ENCODE measurements around the gene CES2. TPM values are rescaled to one million over a fixed set of nuclear protein-coding genes. Genes with fewer than 3 reads are reported as not detected.

The CES2 gene
- total and polyA plus RNA-seq, 10 of the 15 experiments (the other 5 are each of a cell fraction or from before 2014, with no cell fraction given) = 1.6 to 33.7 (median 21.0) TPM

- CTCF ChIA-PET = interaction anchor here (0.7 to 2.1 kb wide), 22 partner anchors 9 to 451 kb away, joined by 3 to 9 read pairs (median 3); partner anchors contain the start of gene B3GNT9
- in situ Hi-C loops (cut with MboI) = no loop called here
- no peak for DNase-seq (ENCODE audit: low read depth, low spot score)
- no peak within 1 kb of the TSS; the same call in 1 of the 2 replicates for H3K4me3 ChIP-seq
- H3K79me2 ChIP-seq (ENCODE audit: control insufficient read depth, insufficient read depth, low read length) = no peaks in the 10 kb centered on the region
- no peaks in the 10 kb centered on the region for H3K36me3 ChIP-seq (ENCODE audit: control insufficient read depth in 2 of 2, insufficient read depth in 2 of 2, low read length in 1 of 2)
- H3K27me3 ChIP-seq (replicated peaks in 1 of 2; ENCODE audit: control insufficient read depth in 2 of 2, insufficient read depth in 2 of 2, low read length in 1 of 2) = no peaks in the 10 kb centered on the region
- peak; percentile 97 for FAIRE-seq
- WGBS (ENCODE audit: insufficient coverage, insufficient replicate concordance, low lambda C conversion rate, missing lambda C conversion rate) = 54% methylated on average over 16 of the region's 16 CpGs
- H2AFZ ChIP-seq (ENCODE audit: control insufficient read depth, low read depth, low read length) = peak within 1 kb of the TSS; percentile 69
- H3K4me2 ChIP-seq (ENCODE audit: control insufficient read depth, insufficient read depth) = peak within 1 kb of the TSS; percentile 26; the same call in 1 of the 2 replicates
- POLR2A ChIA-PET = interaction anchor here (0.6 kb wide), 1 partner anchor 409 kb away, joined by 5 read pairs; no protein-coding TSS in a partner anchor
- RAD21 ChIA-PET (ENCODE audit: unreplicated experiment) = interaction anchor here (0.5 to 1.2 kb wide), 3 partner anchors 10 to 488 kb away, joined by 3 read pairs; no protein-coding TSS in a partner anchor
- H3K4me1 ChIP-seq (ENCODE audit: control insufficient read depth, insufficient read depth, low read length) = peaks cover 11% of the 10 kb centered on the region
- H4K20me1 ChIP-seq (ENCODE audit: control insufficient read depth, insufficient read depth) = no peaks in the 10 kb centered on the region
- BruUV-seq (replicated peaks) = no TSS peak
- TF ChIP-seq CTCF (IDR thresholded peaks at IDR 0.05 in 2 of 3, conservative IDR thresholded peaks at IDR 0.05 in 1 of 3; ENCODE audit: control insufficient read depth in 2 of 3, extremely low read depth in 1 of 3, insufficient read depth in 1 of 3, low read depth in 3 of 3, low read length in 3 of 3) = peak; percentile 79 to 91 (median 86)
- peak; percentile 45; the same call in 1 of the 2 replicates for TF ChIP-seq MLLT1 (IDR thresholded peaks at IDR 0.05)
- TF ChIP-seq YBX1 (IDR thresholded peaks at IDR 0.05) = no peak
- TF ChIP-seq RAD21 (IDR thresholded peaks at IDR 0.05; ENCODE audit: insufficient read depth, low read depth, low read length) = peak; percentile 17; the same call in 1 of the 2 replicates
- TF ChIP-seq CBFB (IDR thresholded peaks at IDR 0.05; ENCODE audit: low read depth) = no peak
- no peak for TF ChIP-seq REST (IDR thresholded peaks at IDR 0.05; ENCODE audit: low read depth, low read length)
- 0 out of 2 replicates have a peak, but pooled peaks have one; percentile 12 for TF ChIP-seq HDGF (IDR thresholded peaks at IDR 0.05)
- TF ChIP-seq YY1 (IDR thresholded peaks at IDR 0.05; ENCODE audit: low read depth, low read length) = peak; percentile 25; the same call in 1 of the 2 replicates
- H3K9ac ChIP-seq (ENCODE audit: control insufficient read depth, insufficient read depth, low read length) = no peak within 1 kb of the TSS
- ATAC-seq = peak; percentile 99
- SMC1A ChIA-PET (ENCODE audit: uncharacterized antibody, unreplicated experiment) = interaction anchor here (1.5 to 1.6 kb wide), 2 partner anchors 9 to 140 kb away, joined by 3 read pairs; no protein-coding TSS in a partner anchor
- no peak within 1 kb of the TSS for H3K27ac ChIP-seq (ENCODE audit: control insufficient read depth, insufficient read depth)
- H3K9me3 ChIP-seq (replicated peaks; ENCODE audit: control insufficient read depth, insufficient read depth, low read length) = no peaks in the 10 kb centered on the region
- intact Hi-C loops (cut with micrococcal nuclease; ENCODE audit: unreplicated experiment) = no loop called here
These were observed 25.9 kb downstream of the CES2 start, which contains the start of gene CES3 for GRCh38 chr16:66961065-66961744. Gene CES3, plus strand, starts transcription at chr16:66961266. Its CDS starts 42 bp downstream, at chr16:66961308.
